Thyroid gland (tissue), 4 donors: ENCODE measurements around the gene SARNP.

Experiments used
- CTCF ChIP-seq, 6 experiments: fragments of 200-600 bp in 3 of 6; fragments of 450-650 bp in 3 of 6; sonication (generic) in 3 of 6; IDR thresholded peaks; one replicate each; pipeline ENCODE4 v1.5.1; 2016 to 2019; ENCODE audit warnings: antibody characterized with exemption in 6 of 6, mild to moderate bottlenecking in 2 of 6, inconsistent platforms in 1 of 6, moderate library complexity in 1 of 6
- POLR2A ChIP-seq, 2 donors: fragments of 450-650 bp; IDR thresholded peaks; one replicate each; pipeline ENCODE4 v1.6.1; 2017; ENCODE audit warnings: antibody characterized with exemption in 2 of 2, mild to moderate bottlenecking in 2 of 2, moderate library complexity in 1 of 2

- TF ChIP-seq POLR2A (IDR thresholded peaks at IDR 0.05): no peak
- no peak for TF ChIP-seq CTCF (IDR thresholded peaks at IDR 0.05)
Measured at GRCh38 chr12:55845785-55846496, 28.4 kb upstream of the SARNP start.
